CMK (cell line): ENCODE data around the gene BABAM1.
"Not testable (repeated sequence)": the region's sequence is repeated elsewhere in the genome, so short reads cannot be mapped to it uniquely, and the experiment has no call there.

Experiments
- DNase-seq: peaks from one replicate; pipeline ENCODE4 v3.0.0-alpha.2; 2010; ENCODE audit warnings: low read depth

The BABAM1 gene

DNA sequence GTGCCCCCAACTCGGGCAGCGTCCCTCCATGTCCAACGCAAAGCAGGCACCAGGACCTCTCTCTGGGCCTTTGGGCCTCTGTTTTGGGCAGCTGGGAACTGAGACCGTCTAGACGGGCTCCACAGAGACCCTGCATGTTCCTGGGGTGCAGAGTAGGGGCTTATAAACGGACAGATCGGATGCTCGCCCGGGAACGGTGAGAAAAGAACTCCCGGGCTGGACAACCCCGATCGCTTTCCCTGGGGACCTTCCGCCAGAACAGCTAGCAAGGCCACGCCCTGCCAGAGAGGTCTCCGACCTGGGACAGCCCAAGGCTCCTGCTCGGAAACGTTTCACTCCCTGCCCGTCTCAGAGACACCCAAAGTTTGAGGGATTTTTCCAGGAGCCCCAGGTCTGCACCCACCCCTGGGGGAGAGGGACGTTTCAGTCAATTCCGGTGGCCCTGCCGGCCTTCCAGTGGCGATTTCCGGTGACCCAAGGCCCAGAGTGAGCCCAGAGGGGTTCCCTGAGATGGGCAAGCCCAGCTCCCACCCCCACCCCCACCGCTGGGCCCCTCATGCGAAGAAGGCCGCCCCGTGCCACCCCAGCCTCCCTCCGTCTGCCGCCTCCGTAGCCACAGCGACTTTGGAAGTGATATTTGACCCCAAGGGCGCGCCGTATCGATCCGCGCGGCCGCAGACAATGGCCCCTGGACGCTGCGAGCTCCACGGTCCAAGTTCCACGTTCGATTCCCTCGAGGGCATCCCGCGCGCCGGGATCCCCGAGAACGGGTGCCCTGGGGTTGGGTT, 23.2 kb upstream of the BABAM1 start:
- no peak for DNase-seq

GRCh38 chr19:17244618-17245534, 22.4 kb upstream of the BABAM1 start:
- no peak for DNase-seq

- no peak for DNase-seq
Observed at GRCh38 chr19:17245535-17245984, 21.7 kb upstream of the BABAM1 start, which contains the start of gene NR2F6. Gene NR2F6 (minus strand): TSS chr19:17245919. CDS start chr19:17245220, 699 bp downstream.

GRCh38 chr19:17246681-17247425, 20.4 kb upstream of the BABAM1 start:
- DNase-seq = no peak

- no peak for DNase-seq
Observed at GRCh38 chr19:17248011-17248776, 19.0 kb upstream of the BABAM1 start.

- no peak for DNase-seq
Observed at GRCh38 chr19:17249887-17250548, 17.2 kb upstream of the BABAM1 start.

DNA sequence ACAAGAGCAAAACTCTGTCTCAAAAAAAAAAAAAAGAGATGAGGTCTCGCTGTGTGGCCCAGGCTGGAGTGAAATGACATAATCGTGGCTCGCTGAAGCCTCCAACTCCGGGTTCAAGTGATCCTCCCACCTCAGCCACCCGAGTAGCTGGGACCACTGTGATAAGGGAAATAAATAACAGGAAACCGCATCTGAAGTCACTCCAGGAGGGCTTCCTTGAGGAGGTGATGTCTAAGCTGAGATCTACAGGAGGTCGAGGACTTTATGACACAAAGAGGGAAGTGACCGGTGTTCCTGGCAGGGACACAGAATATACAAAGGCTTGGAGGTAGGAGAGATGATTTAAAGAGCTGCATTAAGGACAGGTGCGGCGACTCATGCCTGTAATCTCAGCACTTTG, 12.6 kb upstream of the BABAM1 start:
- DNase-seq = no peak

GRCh38 chr19:17255150-17255621, 12.1 kb upstream of the BABAM1 start:
- no peak for DNase-seq

DNA sequence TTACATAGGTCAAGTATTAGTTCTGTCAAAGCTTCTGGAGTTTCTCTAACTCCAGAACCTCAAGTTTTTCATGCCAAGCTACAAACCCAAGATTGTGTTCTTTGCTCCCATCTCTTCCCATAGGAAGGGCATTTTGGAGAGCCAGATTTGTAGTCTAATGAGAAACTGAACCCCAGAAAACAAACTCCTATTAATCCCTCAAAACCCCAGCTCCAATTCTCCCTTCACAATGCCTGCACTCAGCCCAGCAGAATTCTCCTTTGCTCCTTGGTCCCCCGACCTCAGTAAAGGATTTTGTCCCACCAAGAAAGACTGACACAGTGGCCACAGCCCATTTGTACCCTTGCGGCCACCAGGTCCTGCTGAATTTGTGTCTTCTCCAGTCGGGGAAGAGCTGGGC, 11.1 kb upstream of the BABAM1 start:
- no peak for DNase-seq

- no peak for DNase-seq
Observed at GRCh38 chr19:17259118-17259780, 8.0 kb upstream of the BABAM1 start.

DNA sequence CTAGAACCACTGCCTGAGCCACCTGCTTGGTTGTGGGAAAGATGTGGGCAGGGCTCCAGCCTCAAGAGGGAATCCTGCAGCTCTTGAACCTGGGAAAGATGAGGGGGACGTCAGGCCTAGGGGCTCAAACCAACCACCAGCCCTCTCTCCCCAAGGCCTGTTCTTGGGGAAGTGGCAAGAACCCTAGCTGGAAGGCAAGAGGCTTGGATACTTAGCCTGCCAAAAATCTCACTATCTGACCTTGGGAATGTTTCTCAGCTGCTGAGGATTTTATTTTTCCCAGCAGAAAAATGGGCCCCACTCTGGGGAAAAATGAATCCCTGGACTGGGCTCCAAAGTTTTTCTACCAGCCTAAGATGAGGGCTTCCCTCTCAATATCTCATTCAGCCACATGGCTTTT, 7.3 kb upstream of the BABAM1 start:
- DNase-seq = no peak

DNA sequence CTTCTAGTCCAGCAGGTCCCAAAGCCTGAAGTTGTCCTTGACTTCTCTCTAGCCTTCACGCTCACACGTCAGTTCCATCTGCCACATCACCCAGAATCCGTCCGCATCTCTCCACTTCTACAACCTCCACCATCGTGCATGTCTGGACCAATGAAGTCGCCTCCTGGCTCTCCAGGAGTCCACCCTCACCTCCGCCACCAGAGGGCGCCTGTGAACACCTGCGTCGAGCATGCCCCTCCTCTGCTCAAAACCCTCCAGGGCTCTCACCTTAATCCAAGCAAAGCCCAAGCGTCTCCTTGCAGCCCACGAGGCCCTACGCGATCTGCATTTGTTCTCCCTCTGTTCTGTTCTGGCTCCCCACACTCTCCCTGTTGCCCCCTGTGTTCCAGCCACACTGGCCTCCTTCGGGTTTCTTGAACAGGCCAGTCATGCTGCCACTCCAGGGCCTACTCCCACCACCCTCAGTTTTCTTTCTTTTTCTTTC, 6.4 kb upstream of the BABAM1 start:
- DNase-seq = no peak

DNA sequence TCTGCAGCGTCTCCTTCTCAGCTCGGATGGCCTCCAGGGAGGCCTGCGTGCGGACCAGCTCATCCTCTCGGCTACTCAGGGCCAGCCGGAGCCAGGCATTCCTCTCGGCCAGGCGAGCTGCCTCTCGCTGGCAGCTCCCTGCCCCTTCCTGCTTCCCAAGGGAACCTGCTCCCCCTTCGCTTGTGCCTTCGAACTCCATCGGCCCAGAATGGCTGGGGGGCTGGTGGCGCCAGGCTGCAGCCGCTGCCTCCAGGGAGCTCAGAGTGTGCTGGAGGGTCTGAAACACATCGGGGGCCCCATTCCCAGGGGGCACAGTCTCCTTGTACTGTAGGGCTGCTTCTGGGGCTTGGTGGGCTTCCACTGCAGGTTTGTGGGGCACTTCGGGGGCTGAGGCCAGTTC, 4.7 kb upstream of the BABAM1 start:
- no peak for DNase-seq

- DNase-seq = no peak
Observed at GRCh38 chr19:17263712-17264640, 3.3 kb upstream of the BABAM1 start.

DNA sequence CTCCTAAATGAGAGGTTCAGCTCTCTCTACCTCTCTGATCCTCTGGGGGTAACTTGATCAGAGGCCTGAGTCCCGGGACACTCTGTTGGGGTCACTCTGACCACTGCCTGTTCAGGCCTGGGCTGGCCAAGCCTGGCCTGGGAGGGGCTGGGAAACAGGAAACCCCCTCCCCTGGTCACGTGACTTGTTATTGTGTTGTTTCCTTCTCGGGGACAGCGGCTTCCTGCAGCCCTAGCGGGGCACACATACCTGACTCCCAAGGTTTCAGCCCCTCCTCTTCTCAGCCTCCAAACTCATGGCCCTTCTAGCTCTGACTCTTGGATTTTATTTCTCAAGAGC, 2.6 kb upstream of the BABAM1 start, which contains the start of gene USHBP1:
TSS of gene USHBP1 (minus strand) at position 105 of the 339 bp plus-strand sequence. CDS start 446 bp downstream, outside the sequence.
- no peak for DNase-seq

DNA sequence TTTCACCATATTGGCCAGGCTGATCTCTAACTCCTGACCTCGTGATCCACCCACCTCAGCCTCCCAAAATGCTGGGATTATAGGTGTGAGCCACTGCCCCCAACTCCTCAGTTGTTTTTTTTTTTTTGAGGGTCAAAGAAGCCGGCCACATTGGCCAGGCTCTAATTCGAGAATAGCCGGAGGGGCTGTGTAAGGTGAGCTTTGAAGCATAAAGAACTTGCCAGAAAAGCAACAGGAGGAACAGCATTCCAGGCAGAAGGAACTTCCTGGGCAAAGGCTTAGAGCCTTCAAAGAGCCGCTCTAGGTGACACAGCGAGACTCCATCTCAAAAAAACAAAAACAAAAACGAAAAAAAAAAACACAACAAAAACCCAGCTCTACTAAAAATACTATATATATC, 1.2 kb upstream of the BABAM1 start:
- no peak for DNase-seq

- no peak for DNase-seq
Observed at GRCh38 chr19:17266589-17266974, 661 bp upstream of the BABAM1 start.

DNA sequence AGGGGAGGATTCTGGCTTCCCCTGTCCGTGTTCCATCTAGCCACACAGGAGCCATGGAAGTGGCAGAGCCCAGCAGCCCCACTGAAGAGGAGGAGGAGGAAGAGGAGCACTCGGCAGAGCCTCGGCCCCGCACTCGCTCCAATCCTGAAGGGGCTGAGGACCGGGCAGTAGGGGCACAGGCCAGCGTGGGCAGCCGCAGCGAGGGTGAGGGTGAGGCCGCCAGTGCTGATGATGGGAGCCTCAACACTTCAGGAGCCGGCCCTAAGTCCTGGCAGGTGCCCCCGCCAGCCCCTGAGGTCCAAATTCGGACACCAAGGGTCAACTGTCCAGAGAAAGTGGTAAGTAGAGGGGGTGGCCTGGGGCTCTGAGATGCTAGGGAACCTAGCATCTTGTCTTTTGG, 1.5 kb downstream of the BABAM1 start:
- DNase-seq = no peak

GRCh38 chr19:17274892-17275291, 7.6 kb downstream of the BABAM1 start:
- not testable (repeated sequence) for DNase-seq
